CD4-positive, alpha-beta T cell treated with Interleukin-10 for 1 hour (primary cell): ENCODE results near the gene SLC12A1.
"Not testable (repeated sequence)": the region's sequence is repeated elsewhere in the genome, so short reads cannot be mapped to it uniquely, and the experiment has no call there.

Experiments used
- DNase-seq: peaks from one replicate; pipeline ENCODE4 v3.0.0-alpha.2; 2020

The SLC12A1 gene

GRCh38 chr15:48313216-48313615 is 107.1 kb downstream of the SLC12A1 start:
- DNase-seq, result no peak

GRCh38 chr15:48315041-48315440 is 108.9 kb downstream of the SLC12A1 start:
- DNase-seq, result no peak

GRCh38 chr15:48317221-48317620 is 111.1 kb downstream of the SLC12A1 start:
- DNase-seq, result no peak

- DNase-seq, result no peak
Observed at GRCh38 chr15:48318131-48318530, 112.0 kb downstream of the SLC12A1 start.

GRCh38 chr15:48323294-48323693 is 117.2 kb downstream of the SLC12A1 start:
- DNase-seq, result no peak

- DNase-seq, result no peak
Observed at GRCh38 chr15:48324949-48325348, 118.8 kb downstream of the SLC12A1 start.

- DNase-seq, result no peak
Observed at GRCh38 chr15:48325400-48325799, 119.3 kb downstream of the SLC12A1 start.

GRCh38 chr15:48326180-48326579 is 120.1 kb downstream of the SLC12A1 start:
- DNase-seq, result not testable (repeated sequence)

- DNase-seq, result no peak
Observed at GRCh38 chr15:48330105-48330785, 124.1 kb downstream of the SLC12A1 start.

GRCh38 chr15:48330855-48331795 is 125.0 kb downstream of the SLC12A1 start, which contains the start of gene DUT:
Gene DUT (plus strand): TSS chr15:48331429. CDS start chr15:48331516, 87 bp downstream.
- peak; percentile 82 for DNase-seq

- DNase-seq, result peak; percentile 78
Observed at GRCh38 chr15:48331796-48332641, 125.9 kb downstream of the SLC12A1 start.

GRCh38 chr15:48332642-48333034 is 126.5 kb downstream of the SLC12A1 start:
- DNase-seq, result peak; percentile 1

- no peak for DNase-seq
Observed at GRCh38 chr15:48333540-48333939, 127.4 kb downstream of the SLC12A1 start.

GRCh38 chr15:48334260-48334659 is 128.2 kb downstream of the SLC12A1 start:
- no peak for DNase-seq

- DNase-seq, result peak; percentile 28
Observed at GRCh38 chr15:48336940-48337339, 130.8 kb downstream of the SLC12A1 start.

- DNase-seq, result no peak
Observed at GRCh38 chr15:48337607-48338006, 131.5 kb downstream of the SLC12A1 start.

- peak; percentile 4 for DNase-seq
Observed at GRCh38 chr15:48340111-48340510, 134.0 kb downstream of the SLC12A1 start.

- no peak for DNase-seq
Observed at GRCh38 chr15:48343865-48344264, 137.8 kb downstream of the SLC12A1 start.

GRCh38 chr15:48345516-48345915 is 139.4 kb downstream of the SLC12A1 start:
- DNase-seq, result no peak

- peak; percentile 66 for DNase-seq
Observed at GRCh38 chr15:48352474-48353072, 146.5 kb downstream of the SLC12A1 start.
